IPS-15b (cell line): ENCODE results near the gene CDC42BPB.
"Not testable (repeated sequence)": the region's sequence is repeated elsewhere in the genome, so short reads cannot be mapped to it uniquely, and the experiment has no call there.

Source experiments
- H3K27me3 ChIP-seq: one replicate; pipeline ENCODE4 v1.6.1; 2013; ENCODE audit warnings: low read length; ENCODE audit not compliant: control insufficient read depth, insufficient read depth
- H3K36me3 ChIP-seq: one replicate; pipeline ENCODE4 v1.6.1; 2013; ENCODE audit warnings: low read length; ENCODE audit not compliant: control insufficient read depth, insufficient read depth
- H3K4me1 ChIP-seq: one replicate; pipeline ENCODE4 v1.6.1; 2013; ENCODE audit warnings: mild to moderate bottlenecking, low read length; ENCODE audit not compliant: control insufficient read depth, insufficient read depth
- H3K4me3 ChIP-seq: one replicate; pipeline ENCODE4 v1.5.1; 2013; ENCODE audit warnings: low read depth, low read length
- H3K9ac ChIP-seq: one replicate; pipeline ENCODE4 v1.6.1; 2013; ENCODE audit warnings: low read depth, mild to moderate bottlenecking, low read length
- H3K9me3 ChIP-seq: one replicate; pipeline ENCODE4 v1.6.1; 2013; ENCODE audit warnings: mild to moderate bottlenecking, low read length; ENCODE audit not compliant: control insufficient read depth, insufficient read depth

The CDC42BPB gene

DNA sequence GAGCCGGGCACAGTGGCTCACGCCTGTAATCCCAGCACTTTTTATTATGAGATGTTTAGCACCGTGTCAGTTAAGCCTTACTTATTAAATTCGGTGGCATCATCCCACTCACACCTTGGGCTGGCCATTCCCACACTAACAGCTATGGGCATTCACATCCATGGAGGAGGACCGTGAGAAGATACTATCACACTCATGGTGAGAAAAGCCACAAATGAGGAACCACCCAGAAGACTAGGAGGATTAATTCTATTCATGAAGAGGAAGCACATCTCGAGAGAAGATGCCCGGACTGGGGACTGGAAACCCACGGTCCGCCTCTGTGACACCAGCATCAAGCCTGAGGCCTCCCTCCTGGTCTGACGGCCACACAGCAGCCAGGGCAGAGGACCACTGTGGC lies 4.9 kb downstream of the CDC42BPB start:
- Histone ChIP-seq H3K4me3 (no peak overlapping the region), H3K9ac (no peak overlapping the region), H3K9me3 (no peaks in the 10 kb centered on the region), H3K36me3 (peaks cover 3% of the 10 kb centered on the region), H3K4me1 (no peaks in the 10 kb centered on the region), H3K27me3 (no peaks in the 10 kb centered on the region)

DNA sequence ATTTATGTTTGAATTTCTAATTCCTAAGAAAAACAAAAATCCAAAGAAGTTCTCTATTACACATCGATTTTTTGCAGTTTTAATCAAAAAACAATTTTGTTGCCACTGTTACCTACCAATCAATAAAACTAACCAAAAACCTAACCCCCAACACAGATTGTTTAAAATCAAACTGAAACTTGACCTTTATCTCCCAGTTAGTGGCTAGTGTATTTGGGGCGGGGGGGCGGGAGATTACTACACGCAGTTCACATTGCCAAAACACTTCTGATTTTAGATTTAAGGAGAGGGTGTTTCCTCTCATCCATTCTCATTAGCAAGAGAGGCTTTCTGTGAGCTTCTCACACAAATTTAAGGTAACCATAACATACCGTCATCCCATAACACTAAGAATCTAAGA lies 6.4 kb downstream of the CDC42BPB start:
- Histone ChIP-seq H3K4me1 (no peaks in the 10 kb centered on the region), H3K4me3 (no peak overlapping the region), H3K27me3 (no peaks in the 10 kb centered on the region), H3K9ac (no peak overlapping the region), H3K9me3 (no peaks in the 10 kb centered on the region), H3K36me3 (no peaks in the 10 kb centered on the region)

DNA sequence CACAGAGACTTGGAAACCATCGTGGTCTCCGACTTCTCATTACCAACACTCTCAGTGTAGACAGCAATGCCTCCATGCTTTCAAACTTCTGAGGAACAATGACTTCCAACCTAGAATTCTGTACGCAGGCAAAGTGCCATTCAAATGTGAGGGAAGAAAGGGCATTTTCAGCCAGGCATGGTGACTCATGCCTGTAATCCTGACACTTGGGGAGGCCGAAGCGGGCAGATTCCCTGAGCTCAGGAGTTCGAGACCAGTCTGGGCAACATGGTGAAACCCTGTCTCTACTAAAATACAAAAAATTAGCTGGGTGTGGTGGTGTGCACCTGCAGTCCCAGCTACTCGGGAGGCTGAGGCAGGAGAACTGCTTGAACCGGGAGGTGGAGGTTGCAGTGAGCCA lies 9.9 kb downstream of the CDC42BPB start:
- H3K4me1 ChIP-seq, H3K4me3 ChIP-seq, H3K9me3 ChIP-seq: not testable (repeated sequence)

DNA sequence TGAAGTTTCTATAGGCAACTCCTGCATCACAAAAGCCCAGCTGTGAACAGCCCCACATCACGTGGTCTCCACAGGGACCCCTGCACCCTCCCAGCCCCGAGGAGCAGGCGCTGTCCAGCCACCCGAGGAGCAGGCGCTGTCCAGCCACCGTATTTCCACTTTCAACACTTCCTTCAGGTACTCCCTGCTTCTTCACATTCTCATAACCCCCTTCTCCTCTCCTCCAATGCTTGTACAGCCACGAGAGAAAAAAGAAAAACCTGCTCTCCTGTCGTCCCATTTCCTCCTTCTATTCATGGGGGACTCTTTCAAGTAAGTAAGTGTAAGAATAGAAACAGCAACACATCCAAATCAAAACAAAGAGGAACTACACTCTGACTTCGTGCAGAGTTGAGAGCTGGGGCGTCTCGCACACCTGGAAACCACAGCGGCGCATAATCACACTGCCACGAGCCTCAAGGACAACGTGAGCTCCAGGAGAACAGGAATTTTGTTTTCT lies 11.9 kb downstream of the CDC42BPB start:
- H3K27me3 ChIP-seq = no peaks in the 10 kb centered on the region
- H3K4me3 ChIP-seq = no peak overlapping the region
- no peak overlapping the region for H3K9ac ChIP-seq

More for the DNA sequence above, 9.9 kb downstream of the CDC42BPB start:
- H3K9ac ChIP-seq, H3K27me3 ChIP-seq, H3K36me3 ChIP-seq: not testable (repeated sequence)

DNA sequence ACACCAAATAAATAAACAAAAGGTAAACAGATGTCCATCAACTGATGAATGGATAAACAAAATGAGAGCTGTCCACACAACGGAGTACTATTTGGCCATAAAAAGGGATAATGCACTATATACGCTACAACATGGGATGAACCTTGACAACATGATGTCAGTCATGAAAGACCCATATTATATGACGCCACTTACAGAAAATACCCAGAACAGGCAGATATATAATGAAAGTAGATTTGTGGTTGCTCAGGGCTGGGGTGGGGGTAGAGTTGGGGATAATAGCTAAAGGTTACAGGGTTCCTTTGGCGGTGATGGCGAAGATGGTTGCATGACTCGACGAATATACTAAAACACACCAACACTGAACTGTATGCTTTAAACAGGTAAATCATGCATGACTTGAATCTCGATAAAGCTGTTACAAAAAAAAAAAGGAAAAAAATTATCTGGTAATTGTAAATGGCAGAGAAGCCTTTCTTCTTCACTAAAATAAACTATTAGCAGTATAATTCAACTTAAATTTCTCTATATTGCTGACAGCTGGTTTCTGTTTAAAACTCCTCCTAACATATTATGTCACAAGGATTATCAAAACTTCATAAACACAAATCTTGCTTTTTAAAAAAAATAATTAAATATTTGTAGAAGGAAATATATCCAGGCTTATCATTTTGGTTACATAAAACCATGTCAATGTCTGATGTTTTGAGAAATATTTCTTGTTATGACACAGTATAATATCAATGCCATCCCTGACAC lies 13.9 kb downstream of the CDC42BPB start:
- H3K4me1 ChIP-seq = peaks cover 3% of the 10 kb centered on the region

More for the DNA sequence above, 11.9 kb downstream of the CDC42BPB start:
- Histone ChIP-seq H3K4me1 (peaks cover 3% of the 10 kb centered on the region), H3K9me3 (no peaks in the 10 kb centered on the region), H3K36me3 (peaks cover 5% of the 10 kb centered on the region)

DNA sequence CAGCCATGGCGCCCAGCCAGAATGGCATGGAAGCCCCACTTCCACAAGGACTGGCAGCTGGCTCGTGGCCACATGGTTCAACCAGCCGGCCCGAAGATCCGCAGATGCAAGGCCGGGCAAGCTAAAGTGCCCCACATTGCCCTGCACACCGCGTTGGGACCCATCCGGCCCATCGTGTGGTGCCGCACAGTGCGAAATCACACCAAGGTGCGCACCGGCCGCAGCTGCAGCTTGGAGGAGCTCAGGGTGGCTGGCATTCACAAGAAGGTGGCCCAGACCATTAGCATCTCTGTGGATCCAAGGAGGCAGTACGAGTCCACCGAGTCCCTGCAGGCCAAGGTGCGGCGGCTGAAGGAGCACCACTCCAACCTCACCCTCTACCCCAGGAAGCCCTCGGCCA lies 15.9 kb downstream of the CDC42BPB start:
- Histone ChIP-seq H3K4me3 (no peak overlapping the region), H3K9ac (no peak overlapping the region), H3K4me1 (peaks cover 3% of the 10 kb centered on the region), H3K9me3 (no peaks in the 10 kb centered on the region), H3K36me3 (peaks cover 5% of the 10 kb centered on the region), H3K27me3 (no peaks in the 10 kb centered on the region)

More for the DNA sequence above, 13.9 kb downstream of the CDC42BPB start:
- H3K9ac ChIP-seq = no peak overlapping the region
- H3K36me3 ChIP-seq = peaks cover 5% of the 10 kb centered on the region
- H3K9me3 ChIP-seq = no peaks in the 10 kb centered on the region
- no peak overlapping the region for H3K4me3 ChIP-seq
- no peaks in the 10 kb centered on the region for H3K27me3 ChIP-seq

DNA sequence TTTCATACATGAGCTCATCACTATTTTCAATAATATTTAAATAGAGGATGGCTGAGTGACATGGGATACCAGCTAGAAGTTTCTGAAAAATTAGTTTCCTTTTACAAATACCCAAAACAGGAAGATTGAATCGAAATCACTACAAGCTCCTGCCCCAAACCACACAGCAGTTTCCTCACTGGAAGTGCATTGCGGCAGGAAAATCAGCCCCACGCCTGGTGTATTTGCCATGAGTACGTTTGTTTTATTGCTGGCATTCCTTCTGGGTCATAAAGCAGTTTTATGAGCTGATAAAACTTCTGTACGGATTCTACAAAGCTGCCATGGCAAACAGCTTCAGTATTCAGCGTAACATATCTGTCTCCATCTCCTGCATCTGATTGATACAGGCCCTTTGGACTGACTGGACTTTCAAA lies 23.7 kb downstream of the CDC42BPB start:
- Histone ChIP-seq H3K4me3 (no peak overlapping the region), H3K9ac (no peak overlapping the region), H3K4me1 (no peaks in the 10 kb centered on the region), H3K36me3 (no peaks in the 10 kb centered on the region), H3K27me3 (no peaks in the 10 kb centered on the region), H3K9me3 (no peaks in the 10 kb centered on the region)

DNA sequence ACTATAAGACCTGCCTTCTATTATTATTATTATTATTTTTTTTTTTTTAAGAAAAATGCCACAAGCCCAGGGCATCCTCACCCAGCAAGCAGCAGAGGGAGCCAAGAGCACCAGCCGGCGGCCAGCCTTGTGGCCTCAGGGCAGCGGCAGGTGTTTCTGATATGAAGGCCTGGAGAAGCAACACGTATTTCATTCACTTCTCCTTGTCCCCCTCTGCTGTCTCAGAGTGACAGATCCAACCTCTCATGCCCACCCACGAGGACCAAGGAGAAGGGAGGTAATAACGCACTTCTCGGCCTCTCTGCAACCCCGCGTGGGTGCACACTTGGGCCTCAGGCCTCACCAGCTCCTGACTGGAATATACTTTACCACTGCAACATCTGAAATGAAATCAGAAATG lies 25.4 kb downstream of the CDC42BPB start:
- no peak overlapping the region for H3K4me3 ChIP-seq

DNA sequence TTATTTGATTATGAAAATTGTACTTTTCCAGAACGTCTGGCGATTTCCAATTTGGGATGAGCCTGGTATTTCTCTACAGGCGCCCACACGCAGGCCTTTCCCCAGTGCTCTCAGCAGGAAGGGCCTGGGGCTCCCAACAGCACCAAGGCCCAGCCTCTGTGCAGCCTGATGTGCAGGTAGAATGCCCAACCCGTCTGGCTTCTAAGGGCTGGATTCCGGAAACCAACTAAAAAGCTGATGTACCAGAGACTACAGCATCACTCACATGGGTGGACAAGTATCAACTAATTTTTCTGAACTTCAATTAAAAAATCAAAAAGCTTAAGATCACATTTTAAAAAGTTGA lies 25.8 kb downstream of the CDC42BPB start:
- Histone ChIP-seq H3K4me1 (no peaks in the 10 kb centered on the region), H3K9me3 (no peaks in the 10 kb centered on the region), H3K36me3 (no peaks in the 10 kb centered on the region), H3K27me3 (no peaks in the 10 kb centered on the region), H3K4me3 (no peak overlapping the region), H3K9ac (no peak overlapping the region)

More for the DNA sequence above, 25.4 kb downstream of the CDC42BPB start:
- no peak overlapping the region for H3K9ac ChIP-seq
- no peaks in the 10 kb centered on the region for H3K36me3 ChIP-seq
- H3K4me1 ChIP-seq = no peaks in the 10 kb centered on the region
- no peaks in the 10 kb centered on the region for H3K9me3 ChIP-seq
- H3K27me3 ChIP-seq = no peaks in the 10 kb centered on the region

DNA sequence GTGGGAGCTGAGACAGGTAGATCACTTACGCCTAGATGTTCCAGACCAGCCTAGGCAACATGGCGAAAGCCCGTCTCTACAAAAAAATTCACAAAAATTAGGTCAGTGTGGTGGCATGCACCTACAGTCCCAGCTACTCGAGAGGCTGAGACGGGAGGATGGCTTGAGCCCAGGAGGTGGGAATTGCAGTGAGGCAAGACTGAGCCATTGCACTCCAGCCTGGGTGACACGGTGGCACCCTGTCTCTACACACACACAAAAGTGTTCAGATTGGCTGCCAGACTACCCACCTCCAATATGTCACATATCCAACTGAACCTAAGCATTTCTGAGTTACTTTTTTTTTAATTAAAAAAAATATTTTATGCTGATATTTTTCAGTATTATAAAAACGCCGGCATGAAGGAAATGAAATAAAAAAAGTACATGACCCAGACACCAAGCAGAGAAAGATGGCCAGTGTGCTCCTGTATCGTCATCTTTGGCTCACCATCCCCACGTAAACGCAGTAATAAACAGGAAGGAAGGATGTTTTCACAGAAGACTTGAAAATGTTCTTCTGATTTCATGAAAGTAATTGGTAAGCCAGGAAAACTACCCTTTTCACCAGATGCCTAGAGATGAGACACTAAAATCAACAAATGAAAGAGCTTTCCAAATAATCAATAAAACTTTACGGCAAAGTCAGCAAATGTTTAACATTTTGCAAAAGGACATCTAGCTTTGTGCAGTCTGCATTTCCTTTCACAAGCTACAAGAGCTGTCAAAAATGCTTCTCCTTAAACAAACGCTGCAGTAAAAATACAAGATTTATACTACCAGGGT lies 26.4 kb downstream of the CDC42BPB start:
- Histone ChIP-seq H3K36me3 (no peaks in the 10 kb centered on the region), H3K4me1 (no peaks in the 10 kb centered on the region), H3K9ac (no peak overlapping the region), H3K27me3 (no peaks in the 10 kb centered on the region), H3K4me3 (no peak overlapping the region), H3K9me3 (no peaks in the 10 kb centered on the region)

DNA sequence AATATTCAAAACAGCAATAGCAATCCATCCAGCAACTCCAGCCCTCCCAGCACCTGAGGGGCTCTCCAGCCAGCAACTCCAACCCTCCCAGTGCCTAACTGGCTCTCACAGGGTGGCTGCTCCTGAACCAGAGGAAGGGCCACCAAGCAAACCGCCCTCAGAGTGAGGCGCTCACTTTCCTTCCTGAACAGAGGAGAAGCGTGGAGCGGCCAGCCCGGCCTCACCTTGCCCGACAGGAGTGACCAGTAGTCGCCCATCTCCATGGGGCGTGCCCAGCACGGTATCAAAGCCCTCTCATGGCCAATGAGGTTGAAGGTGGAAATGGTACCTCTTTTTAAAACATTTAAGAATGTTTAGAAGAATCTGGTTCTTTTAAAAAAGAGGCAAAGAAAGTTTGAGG lies 27.4 kb downstream of the CDC42BPB start:
- Histone ChIP-seq H3K27me3 (no peaks in the 10 kb centered on the region), H3K9me3 (no peaks in the 10 kb centered on the region), H3K36me3 (no peaks in the 10 kb centered on the region), H3K9ac (no peak overlapping the region), H3K4me1 (no peaks in the 10 kb centered on the region), H3K4me3 (no peak overlapping the region)

DNA sequence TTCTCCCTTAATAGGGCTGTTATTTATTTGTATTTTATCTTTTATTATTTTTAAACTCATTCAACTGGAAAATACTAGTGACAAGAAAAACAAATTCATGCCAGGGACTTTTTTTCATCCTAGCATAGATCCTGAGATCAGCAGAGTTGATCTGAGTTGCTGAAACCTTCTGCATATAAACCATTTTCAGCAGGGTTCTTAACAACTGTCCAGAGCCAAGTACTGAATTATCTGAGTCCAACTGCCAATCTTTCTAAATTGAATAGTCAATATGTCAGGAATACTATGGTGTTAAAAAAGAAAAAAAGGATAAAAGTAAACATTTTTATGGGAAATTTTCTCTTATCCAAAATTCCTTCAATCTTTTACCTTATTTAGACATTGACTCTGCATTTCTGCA lies 28.6 kb downstream of the CDC42BPB start:
- H3K4me1 ChIP-seq = peaks cover 6% of the 10 kb centered on the region
- no peak overlapping the region for H3K9ac ChIP-seq
- no peak overlapping the region for H3K4me3 ChIP-seq
- no peaks in the 10 kb centered on the region for H3K27me3 ChIP-seq
- H3K9me3 ChIP-seq = no peaks in the 10 kb centered on the region
- no peaks in the 10 kb centered on the region for H3K36me3 ChIP-seq
